ENCODE data around the gene TMEM134. TPM values are rescaled to one million over a fixed set of nuclear protein-coding genes. Genes with fewer than 3 reads are reported as not detected.

The TMEM134 gene
- total and polyA plus RNA-seq, 4 donors, result 10.2 to 86.9 (median 63.5) TPM

- peaks cover 0 to 10% (median 2%) of the 10 kb centered on the region in 4 donors for H3K36me3 ChIP-seq (ENCODE audit: control insufficient read depth in 4 of 4, insufficient read depth in 3 of 4, low read depth in 1 of 4, low read length in 3 of 4)
Observed at GRCh38 chr11:67499808-67500483, 30.9 kb upstream of the TMEM134 start.

GRCh38 chr11:67498544-67498972 is 29.5 kb upstream of the TMEM134 start:
- no peak overlapping the region for H3K4me3 ChIP-seq (ENCODE audit: low read depth in 1 of 3, low read length in 3 of 3)
- WGBS, result 91% methylated on average over 21 of the region's 21 CpGs
- H3K9ac ChIP-seq (ENCODE audit: low read depth in 1 of 2, low read length in 2 of 2), result no peak overlapping the region
- no peaks in the 10 kb centered on the region for H3K27me3 ChIP-seq (ENCODE audit: control insufficient read depth in 4 of 4, insufficient read depth in 4 of 4, low read length in 3 of 4)
- no peaks in the 10 kb centered on the region for H3K9me3 ChIP-seq (ENCODE audit: control insufficient read depth in 4 of 4, low read length in 3 of 4)
- no peak overlapping the region for H3K27ac ChIP-seq (ENCODE audit: low read depth in 1 of 2, low read length in 2 of 2)
- peaks cover 0 to 12% (median 5%) of the 10 kb centered on the region in 4 donors for H3K36me3 ChIP-seq (ENCODE audit: control insufficient read depth in 4 of 4, insufficient read depth in 3 of 4, low read depth in 1 of 4, low read length in 3 of 4)
- peaks cover 0 to under 1% (median 0%) of the 10 kb centered on the region in 4 donors for H3K4me1 ChIP-seq (ENCODE audit: control insufficient read depth in 4 of 4, insufficient read depth in 4 of 4, low read length in 3 of 4)
- no peak for DNase-seq (ENCODE audit: low spot score)
- TF ChIP-seq FOXA1 (IDR thresholded peaks at IDR 0.05) (no peak), JUND (IDR thresholded peaks at IDR 0.05) (no peak), FOXA2 (IDR thresholded peaks at IDR 0.05) (no peak), RXRA (IDR thresholded peaks at IDR 0.05) (no peak), YY1 (IDR thresholded peaks at IDR 0.05) (no peak), CTCF (IDR thresholded peaks at IDR 0.05; ENCODE audit: low read depth, low read length, missing input control) (no peak), ATF3 (IDR thresholded peaks at IDR 0.05) (no peak), NR2F2 (IDR thresholded peaks at IDR 0.05) (no peak), EGR1 (IDR thresholded peaks at IDR 0.05; ENCODE audit: low read depth in 2 of 2) (no peak), RAD21 (IDR thresholded peaks at IDR 0.05) (no peak), ZBTB33 (IDR thresholded peaks at IDR 0.05) (no peak), GABPA (IDR thresholded peaks at IDR 0.05 in 1 of 2, conservative IDR thresholded peaks at IDR 0.05 in 1 of 2) (no peak), TAF1 (conservative IDR thresholded peaks at IDR 0.05) (no peak), SP1 (IDR thresholded peaks at IDR 0.05) (no peak), HNF4A (conservative IDR thresholded peaks at IDR 0.05) (no peak), HNF4G (IDR thresholded peaks at IDR 0.05) (no peak)
- TF ChIP-seq, protein P1, sequence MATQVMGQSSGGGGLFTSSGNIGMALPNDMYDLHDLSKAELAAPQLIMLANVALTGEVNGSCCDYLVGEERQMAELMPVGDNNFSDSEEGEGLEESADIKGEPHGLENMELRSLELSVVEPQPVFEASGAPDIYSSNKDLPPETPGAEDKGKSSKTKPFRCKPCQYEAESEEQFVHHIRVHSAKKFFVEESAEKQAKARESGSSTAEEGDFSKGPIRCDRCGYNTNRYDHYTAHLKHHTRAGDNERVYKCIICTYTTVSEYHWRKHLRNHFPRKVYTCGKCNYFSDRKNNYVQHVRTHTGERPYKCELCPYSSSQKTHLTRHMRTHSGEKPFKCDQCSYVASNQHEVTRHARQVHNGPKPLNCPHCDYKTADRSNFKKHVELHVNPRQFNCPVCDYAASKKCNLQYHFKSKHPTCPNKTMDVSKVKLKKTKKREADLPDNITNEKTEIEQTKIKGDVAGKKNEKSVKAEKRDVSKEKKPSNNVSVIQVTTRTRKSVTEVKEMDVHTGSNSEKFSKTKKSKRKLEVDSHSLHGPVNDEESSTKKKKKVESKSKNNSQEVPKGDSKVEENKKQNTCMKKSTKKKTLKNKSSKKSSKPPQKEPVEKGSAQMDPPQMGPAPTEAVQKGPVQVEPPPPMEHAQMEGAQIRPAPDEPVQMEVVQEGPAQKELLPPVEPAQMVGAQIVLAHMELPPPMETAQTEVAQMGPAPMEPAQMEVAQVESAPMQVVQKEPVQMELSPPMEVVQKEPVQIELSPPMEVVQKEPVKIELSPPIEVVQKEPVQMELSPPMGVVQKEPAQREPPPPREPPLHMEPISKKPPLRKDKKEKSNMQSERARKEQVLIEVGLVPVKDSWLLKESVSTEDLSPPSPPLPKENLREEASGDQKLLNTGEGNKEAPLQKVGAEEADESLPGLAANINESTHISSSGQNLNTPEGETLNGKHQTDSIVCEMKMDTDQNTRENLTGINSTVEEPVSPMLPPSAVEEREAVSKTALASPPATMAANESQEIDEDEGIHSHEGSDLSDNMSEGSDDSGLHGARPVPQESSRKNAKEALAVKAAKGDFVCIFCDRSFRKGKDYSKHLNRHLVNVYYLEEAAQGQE (IDR thresholded peaks at IDR 0.05), result no peak
- TF ChIP-seq, protein P2, sequence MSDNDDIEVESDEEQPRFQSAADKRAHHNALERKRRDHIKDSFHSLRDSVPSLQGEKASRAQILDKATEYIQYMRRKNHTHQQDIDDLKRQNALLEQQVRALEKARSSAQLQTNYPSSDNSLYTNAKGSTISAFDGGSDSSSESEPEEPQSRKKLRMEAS (IDR thresholded peaks at IDR 0.05), result no peak

More at GRCh38 chr11:67499808-67500483, 30.9 kb upstream of the TMEM134 start:
- WGBS, result 97% methylated on average over 26 of the region's 26 CpGs
- Histone ChIP-seq H3K27ac (ENCODE audit: low read depth in 1 of 2, low read length in 2 of 2) (no peak overlapping the region), H3K27me3 (ENCODE audit: control insufficient read depth in 4 of 4, insufficient read depth in 4 of 4, low read length in 3 of 4) (no peaks in the 10 kb centered on the region), H3K9me3 (ENCODE audit: control insufficient read depth in 4 of 4, low read length in 3 of 4) (no peaks in the 10 kb centered on the region), H3K9ac (ENCODE audit: low read depth in 1 of 2, low read length in 2 of 2) (no peak overlapping the region), H3K4me3 (ENCODE audit: low read depth in 1 of 3, low read length in 3 of 3) (no peak overlapping the region), H3K4me1 (ENCODE audit: control insufficient read depth in 4 of 4, insufficient read depth in 4 of 4, low read length in 3 of 4) (peaks cover 4 to 14% (median 5%) of the 10 kb centered on the region in 4 donors)
- DNase-seq (ENCODE audit: low spot score), result no peak
- TF ChIP-seq EGR1 (IDR thresholded peaks at IDR 0.05; ENCODE audit: low read depth in 2 of 2), result no peak
- TF ChIP-seq FOXA2 (IDR thresholded peaks at IDR 0.05), result no peak
